HEK293 (cell line): ENCODE results near the gene PRKD1.

Source experiments
- CTCF ChIA-PET: fragments of 350-600 bp; formaldehyde crosslinking; extraction: SDS; loops from one replicate; lab custom pipeline; 2021; ENCODE audit warnings: antibody characterized with exemption; lab: Yijun Ruan, JAX
- POLR2A ChIA-PET: fragments of 300-600 bp; formaldehyde crosslinking; extraction: SDS; loops from one replicate; lab custom pipeline; 2020; ENCODE audit warnings: antibody characterized with exemption, inconsistent platforms; lab: Yijun Ruan, JAX
- H3K27ac ChIP-seq: fragments of 200-500 bp; sonication (Bioruptor generic); 2 replicates; pipeline ENCODE4 v1.5.1; 2014; ENCODE audit warnings: low read depth, low read length, control low read depth, inconsistent platforms; ENCODE audit errors: extremely low read depth
- H3K36me3 ChIP-seq, 2 experiments: fragments of 200-500 bp in 1 of 2; sonication (Bioruptor generic) in 1 of 2; 1 replicate in 1 of 2; 2 replicates in 1 of 2; pipeline ENCODE4 v1.5.1; 2014 to 2017; ENCODE audit warnings: inconsistent platforms in 2 of 2, low read length in 2 of 2; ENCODE audit not compliant: control insufficient read depth in 2 of 2, insufficient read depth in 1 of 2
- H3K4me1 ChIP-seq: fragments of 200-500 bp; sonication (Bioruptor generic); 2 replicates; pipeline ENCODE4 v1.5.1; 2014; ENCODE audit warnings: mild to moderate bottlenecking, low read length, inconsistent platforms; ENCODE audit not compliant: control insufficient read depth, insufficient read depth
- H3K4me3 ChIP-seq: 2 replicates; pipeline ENCODE4 v1.5.1; 2011; ENCODE audit warnings: low read depth, mild to moderate bottlenecking, control low read depth, low read length, moderate library complexity
- H3K9me3 ChIP-seq: fragments of 200-500 bp; sonication (Bioruptor generic); 2 replicates; pipeline ENCODE4 v1.5.1; 2014; ENCODE audit warnings: low read depth, low read length, inconsistent platforms; ENCODE audit not compliant: control insufficient read depth, insufficient read depth
- FEZF1 ChIP-seq: fragments of 450-650 bp; formaldehyde crosslinking; IDR thresholded peaks from 2 replicates; pipeline ENCODE4 v1.5.1; 2016; ENCODE audit warnings: missing biosample characterization, missing genetic modification characterization
- KLF16 ChIP-seq: fragments of 450-650 bp; formaldehyde crosslinking; IDR thresholded peaks from 2 replicates; pipeline ENCODE4 v1.5.1; 2017; ENCODE audit warnings: missing biosample characterization, missing genetic modification characterization
- KLF7 ChIP-seq: fragments of 450-650 bp; formaldehyde crosslinking; IDR thresholded peaks from 2 replicates; pipeline ENCODE4 v1.5.1; 2016; ENCODE audit warnings: missing biosample characterization, missing genetic modification characterization, borderline replicate concordance
- ZBTB1 ChIP-seq: fragments of 450-650 bp; formaldehyde crosslinking; IDR thresholded peaks from 2 replicates; pipeline ENCODE4 v1.5.1; 2016; ENCODE audit warnings: missing biosample characterization, missing genetic modification characterization
- ZNF140 ChIP-seq: fragments of 450-650 bp; formaldehyde crosslinking; IDR thresholded peaks from 2 replicates; pipeline ENCODE4 v1.5.1; 2016; ENCODE audit warnings: missing biosample characterization, missing genetic modification characterization
- ZNF221 ChIP-seq: fragments of 450-650 bp; formaldehyde crosslinking; IDR thresholded peaks from 2 replicates; pipeline ENCODE4 v1.5.1; 2017; ENCODE audit warnings: missing biosample characterization, missing genetic modification characterization, borderline replicate concordance
- ZNF23 ChIP-seq: fragments of 450-650 bp; formaldehyde crosslinking; IDR thresholded peaks from 2 replicates; pipeline ENCODE4 v1.5.1; 2016; ENCODE audit warnings: missing biosample characterization, missing genetic modification characterization, borderline replicate concordance
- ZNF292 ChIP-seq: fragments of 450-650 bp; formaldehyde crosslinking; IDR thresholded peaks from 2 replicates; pipeline ENCODE4 v1.5.1; 2016; ENCODE audit warnings: low read depth, missing biosample characterization, missing genetic modification characterization, borderline replicate concordance
- ZNF391 ChIP-seq: fragments of 450-650 bp; formaldehyde crosslinking; IDR thresholded peaks from 2 replicates; pipeline ENCODE4 v1.5.1; 2016; ENCODE audit warnings: low read depth, missing biosample characterization, missing genetic modification characterization, borderline replicate concordance
- ZNF433 ChIP-seq: fragments of 450-650 bp; formaldehyde crosslinking; IDR thresholded peaks from 2 replicates; pipeline ENCODE4 v1.5.1; 2016; ENCODE audit warnings: missing biosample characterization, missing genetic modification characterization, low read depth
- ZNF596 ChIP-seq: fragments of 450-650 bp; IDR thresholded peaks from 2 replicates; pipeline ENCODE4 v1.5.0; 2018; ENCODE audit warnings: missing biosample characterization, mild to moderate bottlenecking, missing genetic modification characterization, moderate library complexity
- ZNF624 ChIP-seq: fragments of 450-650 bp; formaldehyde crosslinking; IDR thresholded peaks from 2 replicates; pipeline ENCODE4 v1.5.1; 2017; ENCODE audit warnings: missing biosample characterization, missing genetic modification characterization
- ZNF843 ChIP-seq: fragments of 450-650 bp; formaldehyde crosslinking; IDR thresholded peaks from 2 replicates; pipeline ENCODE4 v1.5.1; 2016; ENCODE audit warnings: missing biosample characterization, missing genetic modification characterization
- TF ChIP-seq, protein P1 (sequence below): fragments of 450-650 bp; formaldehyde crosslinking; IDR thresholded peaks from 2 replicates; pipeline ENCODE4 v1.5.1; 2016; ENCODE audit warnings: missing biosample characterization, missing genetic modification characterization
- TF ChIP-seq, protein P2 (sequence below): fragments of 450-650 bp; formaldehyde crosslinking; IDR thresholded peaks from 2 replicates; pipeline ENCODE4 v1.5.1; 2016; ENCODE audit warnings: missing biosample characterization, missing genetic modification characterization
- TF ChIP-seq, protein P3 (sequence below): sonication (generic); formaldehyde crosslinking; IDR thresholded peaks from 2 replicates; pipeline ENCODE4 v1.8.1; 2022; ENCODE audit warnings: mild to moderate bottlenecking, moderate library complexity, missing genetic modification reagents
- TF ChIP-seq, protein P4 (sequence below): fragments of 450-650 bp; formaldehyde crosslinking; IDR thresholded peaks from 2 replicates; pipeline ENCODE4 v1.5.1; 2016; ENCODE audit warnings: missing biosample characterization, missing genetic modification characterization, low read depth
- TF ChIP-seq, protein P5 (sequence below): fragments of 450-650 bp; formaldehyde crosslinking; IDR thresholded peaks from 2 replicates; pipeline ENCODE4 v1.5.1; 2016; ENCODE audit warnings: missing biosample characterization, missing genetic modification characterization

The PRKD1 gene

DNA sequence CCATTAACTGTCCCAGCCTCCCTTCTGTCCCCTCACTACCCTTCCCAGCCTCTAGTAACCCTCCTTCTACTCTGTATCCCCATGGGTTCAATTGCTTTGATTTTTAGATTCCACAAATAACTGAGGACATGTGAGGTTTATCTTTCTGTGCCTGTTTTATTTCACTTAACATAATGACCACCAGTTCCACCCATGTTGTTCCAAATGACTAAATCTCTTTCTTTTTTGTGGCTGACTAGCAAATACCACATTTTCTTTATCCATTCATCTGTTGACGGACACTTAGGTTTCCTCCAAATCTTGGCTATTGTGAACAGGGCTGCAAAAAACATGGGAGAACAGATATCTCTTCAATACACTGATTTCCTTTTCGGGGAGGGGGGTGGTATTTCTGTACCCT is 65.7 kb downstream of the PRKD1 start:
- H3K27ac ChIP-seq: no peak overlapping the region
- POLR2A ChIA-PET: no interaction called here
- TF ChIP-seq FEZF1 (tag by site-specific recombination): no peak
- no peak for TF ChIP-seq ZNF624 (tag by site-specific recombination)
- TF ChIP-seq, protein P1, sequence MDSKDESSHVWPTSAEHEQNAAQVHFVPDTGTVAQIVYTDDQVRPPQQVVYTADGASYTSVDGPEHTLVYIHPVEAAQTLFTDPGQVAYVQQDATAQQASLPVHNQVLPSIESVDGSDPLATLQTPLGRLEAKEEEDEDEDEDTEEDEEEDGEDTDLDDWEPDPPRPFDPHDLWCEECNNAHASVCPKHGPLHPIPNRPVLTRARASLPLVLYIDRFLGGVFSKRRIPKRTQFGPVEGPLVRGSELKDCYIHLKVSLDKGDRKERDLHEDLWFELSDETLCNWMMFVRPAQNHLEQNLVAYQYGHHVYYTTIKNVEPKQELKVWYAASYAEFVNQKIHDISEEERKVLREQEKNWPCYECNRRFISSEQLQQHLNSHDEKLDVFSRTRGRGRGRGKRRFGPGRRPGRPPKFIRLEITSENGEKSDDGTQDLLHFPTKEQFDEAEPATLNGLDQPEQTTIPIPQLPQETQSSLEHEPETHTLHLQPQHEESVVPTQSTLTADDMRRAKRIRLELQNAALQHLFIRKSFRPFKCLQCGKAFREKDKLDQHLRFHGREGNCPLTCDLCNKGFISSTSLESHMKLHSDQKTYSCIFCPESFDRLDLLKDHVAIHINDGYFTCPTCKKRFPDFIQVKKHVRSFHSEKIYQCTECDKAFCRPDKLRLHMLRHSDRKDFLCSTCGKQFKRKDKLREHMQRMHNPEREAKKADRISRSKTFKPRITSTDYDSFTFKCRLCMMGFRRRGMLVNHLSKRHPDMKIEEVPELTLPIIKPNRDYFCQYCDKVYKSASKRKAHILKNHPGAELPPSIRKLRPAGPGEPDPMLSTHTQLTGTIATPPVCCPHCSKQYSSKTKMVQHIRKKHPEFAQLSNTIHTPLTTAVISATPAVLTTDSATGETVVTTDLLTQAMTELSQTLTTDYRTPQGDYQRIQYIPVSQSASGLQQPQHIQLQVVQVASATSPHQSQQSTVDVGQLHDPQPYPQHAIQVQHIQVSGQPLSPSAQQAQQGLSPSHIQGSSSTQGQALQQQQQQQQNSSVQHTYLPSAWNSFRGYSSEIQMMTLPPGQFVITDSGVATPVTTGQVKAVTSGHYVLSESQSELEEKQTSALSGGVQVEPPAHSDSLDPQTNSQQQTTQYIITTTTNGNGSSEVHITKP (tag by site-specific recombination): no peak
- no peak for TF ChIP-seq ZNF23 (tag by site-specific recombination)
- TF ChIP-seq ZNF292 (tag by site-specific recombination): no peak
- H3K9me3 ChIP-seq: no peaks in the 10 kb centered on the region
- CTCF ChIA-PET: interaction anchor here (0.6 kb wide), 1 partner anchor 141 kb away, joined by 3 read pairs; no protein-coding TSS in a partner anchor
- peaks cover 17% of the 10 kb centered on the region for H3K4me1 ChIP-seq
- H3K4me3 ChIP-seq: no peak overlapping the region
- no peaks in the 10 kb centered on the region for H3K36me3 ChIP-seq

DNA sequence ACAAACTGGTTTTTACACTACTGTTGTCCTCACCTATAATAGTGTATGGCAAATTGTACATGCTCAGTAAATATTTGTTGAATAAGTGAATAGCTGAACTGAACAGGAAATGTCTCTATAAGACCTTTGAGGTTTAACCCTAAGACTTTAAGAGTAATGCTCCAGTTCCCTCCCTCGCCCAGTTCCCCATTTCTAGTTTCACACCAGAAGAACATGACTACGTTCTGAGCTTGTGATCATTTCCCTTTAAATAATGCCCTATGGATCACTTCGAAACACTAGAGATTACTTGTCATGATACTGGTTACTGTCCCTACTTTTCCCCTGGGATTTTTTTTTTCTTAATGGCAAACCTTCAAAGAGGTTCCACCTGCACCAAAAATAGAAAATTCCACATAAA is 69.3 kb downstream of the PRKD1 start:
- H3K4me3 ChIP-seq: no peak overlapping the region
- TF ChIP-seq, protein P2, sequence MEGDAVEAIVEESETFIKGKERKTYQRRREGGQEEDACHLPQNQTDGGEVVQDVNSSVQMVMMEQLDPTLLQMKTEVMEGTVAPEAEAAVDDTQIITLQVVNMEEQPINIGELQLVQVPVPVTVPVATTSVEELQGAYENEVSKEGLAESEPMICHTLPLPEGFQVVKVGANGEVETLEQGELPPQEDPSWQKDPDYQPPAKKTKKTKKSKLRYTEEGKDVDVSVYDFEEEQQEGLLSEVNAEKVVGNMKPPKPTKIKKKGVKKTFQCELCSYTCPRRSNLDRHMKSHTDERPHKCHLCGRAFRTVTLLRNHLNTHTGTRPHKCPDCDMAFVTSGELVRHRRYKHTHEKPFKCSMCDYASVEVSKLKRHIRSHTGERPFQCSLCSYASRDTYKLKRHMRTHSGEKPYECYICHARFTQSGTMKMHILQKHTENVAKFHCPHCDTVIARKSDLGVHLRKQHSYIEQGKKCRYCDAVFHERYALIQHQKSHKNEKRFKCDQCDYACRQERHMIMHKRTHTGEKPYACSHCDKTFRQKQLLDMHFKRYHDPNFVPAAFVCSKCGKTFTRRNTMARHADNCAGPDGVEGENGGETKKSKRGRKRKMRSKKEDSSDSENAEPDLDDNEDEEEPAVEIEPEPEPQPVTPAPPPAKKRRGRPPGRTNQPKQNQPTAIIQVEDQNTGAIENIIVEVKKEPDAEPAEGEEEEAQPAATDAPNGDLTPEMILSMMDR (tag by site-specific recombination): no peak
- TF ChIP-seq ZNF391 (tag by site-specific recombination): no peak
- TF ChIP-seq, protein P3, sequence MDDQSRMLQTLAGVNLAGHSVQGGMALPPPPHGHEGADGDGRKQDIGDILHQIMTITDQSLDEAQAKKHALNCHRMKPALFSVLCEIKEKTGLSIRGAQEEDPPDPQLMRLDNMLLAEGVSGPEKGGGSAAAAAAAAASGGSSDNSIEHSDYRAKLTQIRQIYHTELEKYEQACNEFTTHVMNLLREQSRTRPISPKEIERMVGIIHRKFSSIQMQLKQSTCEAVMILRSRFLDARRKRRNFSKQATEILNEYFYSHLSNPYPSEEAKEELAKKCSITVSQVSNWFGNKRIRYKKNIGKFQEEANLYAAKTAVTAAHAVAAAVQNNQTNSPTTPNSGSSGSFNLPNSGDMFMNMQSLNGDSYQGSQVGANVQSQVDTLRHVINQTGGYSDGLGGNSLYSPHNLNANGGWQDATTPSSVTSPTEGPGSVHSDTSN (CRISPR knock-in tag): no peak
- TF ChIP-seq, protein P4, sequence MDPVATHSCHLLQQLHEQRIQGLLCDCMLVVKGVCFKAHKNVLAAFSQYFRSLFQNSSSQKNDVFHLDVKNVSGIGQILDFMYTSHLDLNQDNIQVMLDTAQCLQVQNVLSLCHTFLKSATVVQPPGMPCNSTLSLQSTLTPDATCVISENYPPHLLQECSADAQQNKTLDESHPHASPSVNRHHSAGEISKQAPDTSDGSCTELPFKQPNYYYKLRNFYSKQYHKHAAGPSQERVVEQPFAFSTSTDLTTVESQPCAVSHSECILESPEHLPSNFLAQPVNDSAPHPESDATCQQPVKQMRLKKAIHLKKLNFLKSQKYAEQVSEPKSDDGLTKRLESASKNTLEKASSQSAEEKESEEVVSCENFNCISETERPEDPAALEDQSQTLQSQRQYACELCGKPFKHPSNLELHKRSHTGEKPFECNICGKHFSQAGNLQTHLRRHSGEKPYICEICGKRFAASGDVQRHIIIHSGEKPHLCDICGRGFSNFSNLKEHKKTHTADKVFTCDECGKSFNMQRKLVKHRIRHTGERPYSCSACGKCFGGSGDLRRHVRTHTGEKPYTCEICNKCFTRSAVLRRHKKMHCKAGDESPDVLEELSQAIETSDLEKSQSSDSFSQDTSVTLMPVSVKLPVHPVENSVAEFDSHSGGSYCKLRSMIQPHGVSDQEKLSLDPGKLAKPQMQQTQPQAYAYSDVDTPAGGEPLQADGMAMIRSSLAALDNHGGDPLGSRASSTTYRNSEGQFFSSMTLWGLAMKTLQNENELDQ: no peak
- TF ChIP-seq KLF16 (tag by site-specific recombination): no peak
- no peak for TF ChIP-seq ZNF843
- no peak for TF ChIP-seq KLF7
- TF ChIP-seq, all 188 proteins: peak for 0

DNA sequence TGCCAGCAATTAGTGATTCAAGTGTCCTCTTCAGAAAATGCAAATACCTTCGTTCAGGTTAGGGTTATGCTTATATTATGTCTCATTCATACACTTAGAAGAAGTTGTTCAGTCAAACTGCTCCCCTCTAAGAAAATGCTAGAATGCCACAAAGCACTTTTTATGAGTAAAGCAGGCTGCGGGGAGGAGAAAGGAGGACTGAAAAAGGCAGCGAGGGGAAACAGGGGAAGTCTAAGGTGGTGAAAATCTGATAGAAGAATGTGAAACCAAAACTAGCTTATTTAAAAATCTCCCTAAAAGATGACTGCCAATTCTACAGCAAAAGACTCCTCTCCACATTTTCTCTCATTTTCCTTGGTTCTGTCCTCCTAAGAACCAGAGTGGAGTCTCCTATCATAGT is 70.1 kb downstream of the PRKD1 start:
- ChIA-PET CTCF (no interaction called here), POLR2A (no interaction called here)
- H3K4me1 ChIP-seq: peaks cover 6% of the 10 kb centered on the region; the same call in 1 of the 2 replicates
- H3K36me3 ChIP-seq: no peaks in the 10 kb centered on the region
- H3K9me3 ChIP-seq: no peaks in the 10 kb centered on the region
- no peak overlapping the region for H3K4me3 ChIP-seq
- TF ChIP-seq ZNF221 (tag by site-specific recombination): no peak
- no peak for TF ChIP-seq FEZF1 (tag by site-specific recombination)
- no peak for TF ChIP-seq ZNF596 (tag by site-specific recombination)
- TF ChIP-seq, protein P5, sequence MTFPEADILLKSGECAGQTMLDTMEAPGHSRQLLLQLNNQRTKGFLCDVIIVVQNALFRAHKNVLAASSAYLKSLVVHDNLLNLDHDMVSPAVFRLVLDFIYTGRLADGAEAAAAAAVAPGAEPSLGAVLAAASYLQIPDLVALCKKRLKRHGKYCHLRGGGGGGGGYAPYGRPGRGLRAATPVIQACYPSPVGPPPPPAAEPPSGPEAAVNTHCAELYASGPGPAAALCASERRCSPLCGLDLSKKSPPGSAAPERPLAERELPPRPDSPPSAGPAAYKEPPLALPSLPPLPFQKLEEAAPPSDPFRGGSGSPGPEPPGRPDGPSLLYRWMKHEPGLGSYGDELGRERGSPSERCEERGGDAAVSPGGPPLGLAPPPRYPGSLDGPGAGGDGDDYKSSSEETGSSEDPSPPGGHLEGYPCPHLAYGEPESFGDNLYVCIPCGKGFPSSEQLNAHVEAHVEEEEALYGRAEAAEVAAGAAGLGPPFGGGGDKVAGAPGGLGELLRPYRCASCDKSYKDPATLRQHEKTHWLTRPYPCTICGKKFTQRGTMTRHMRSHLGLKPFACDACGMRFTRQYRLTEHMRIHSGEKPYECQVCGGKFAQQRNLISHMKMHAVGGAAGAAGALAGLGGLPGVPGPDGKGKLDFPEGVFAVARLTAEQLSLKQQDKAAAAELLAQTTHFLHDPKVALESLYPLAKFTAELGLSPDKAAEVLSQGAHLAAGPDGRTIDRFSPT: no peak
- no peak for TF ChIP-seq ZNF433
- TF ChIP-seq ZBTB1 (tag by site-specific recombination): no peak
- no peak for TF ChIP-seq ZNF140 (tag by site-specific recombination)
- H3K27ac ChIP-seq: no peak overlapping the region

More for the DNA sequence above, 69.3 kb downstream of the PRKD1 start:
- CTCF ChIA-PET: no interaction called here
- Histone ChIP-seq H3K9me3 (no peaks in the 10 kb centered on the region), H3K27ac (no peak overlapping the region), H3K4me1 (peaks cover 6% of the 10 kb centered on the region; the same call in 1 of the 2 replicates), H3K36me3 (no peaks in the 10 kb centered on the region)
- POLR2A ChIA-PET: no interaction called here
